ENCODE results near the gene SPTBN1. TPM values are rescaled to one million over a fixed set of nuclear protein-coding genes. Genes with fewer than 3 reads are reported as not detected.

Gene SPTBN1
- total and polyA plus RNA-seq, 3 donors from 2014 or later: 143 to 366 (median 278) TPM

DNA sequence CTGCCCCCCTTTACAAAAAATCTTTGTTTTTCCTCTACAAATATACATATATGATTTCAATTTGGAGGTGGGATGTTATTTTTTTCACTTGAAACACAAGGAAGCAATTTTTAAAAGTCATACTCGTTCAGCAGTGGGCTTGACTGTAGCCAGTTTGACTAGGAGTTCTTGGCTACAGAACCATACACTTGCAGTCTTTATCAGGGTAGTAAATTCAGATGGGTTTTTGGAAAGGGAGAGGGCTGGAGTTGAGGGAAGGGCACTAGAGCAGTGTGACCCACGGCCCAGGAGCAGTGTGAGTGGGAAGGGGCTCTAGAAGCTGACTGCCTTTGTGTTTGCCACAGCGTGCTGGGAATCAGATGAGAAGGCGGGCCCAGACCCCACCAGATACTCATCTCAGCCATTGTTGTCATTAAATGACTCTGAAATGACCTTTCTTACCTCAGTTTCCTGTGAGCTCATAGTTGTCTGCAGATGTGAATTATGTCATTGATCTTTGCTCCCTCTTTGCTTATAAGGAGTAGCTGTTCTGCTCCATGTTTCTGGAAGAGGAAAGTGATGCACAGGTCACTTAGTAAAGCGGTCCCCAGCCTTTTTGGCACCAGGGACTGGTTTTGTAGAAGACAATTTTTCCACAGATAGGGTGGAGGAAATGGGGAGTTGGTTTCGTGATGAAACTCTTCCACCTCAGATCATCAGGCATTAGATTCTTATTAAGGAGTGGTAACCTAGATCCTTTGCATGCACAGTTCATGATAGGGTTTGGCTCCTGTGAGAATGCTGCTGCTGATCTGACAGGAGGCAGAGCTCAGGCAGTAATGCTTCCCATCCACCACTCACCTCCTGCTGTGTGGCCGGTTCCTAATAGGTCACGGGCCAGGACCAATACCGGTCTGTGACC lies 116.8 kb downstream of the SPTBN1 start:
- Histone ChIP-seq H3K4me3 (no peak overlapping the region), H3K9me3 (no peaks in the 10 kb centered on the region), H3K36me3 (ENCODE audit: low read depth, missing control alignments) (no peaks in the 10 kb centered on the region), H3K4me1 (peaks cover 59% of the 10 kb centered on the region), H3K27ac (peak overlapping the region in 1 of 2 donors; percentile 3), H3K27me3 (no peaks in the 10 kb centered on the region)
- DNase-seq: no peak
- intact Hi-C loops (cut with DNase I; ENCODE audit: low total_unique reads): no loop called here
- TF ChIP-seq, protein P1, sequence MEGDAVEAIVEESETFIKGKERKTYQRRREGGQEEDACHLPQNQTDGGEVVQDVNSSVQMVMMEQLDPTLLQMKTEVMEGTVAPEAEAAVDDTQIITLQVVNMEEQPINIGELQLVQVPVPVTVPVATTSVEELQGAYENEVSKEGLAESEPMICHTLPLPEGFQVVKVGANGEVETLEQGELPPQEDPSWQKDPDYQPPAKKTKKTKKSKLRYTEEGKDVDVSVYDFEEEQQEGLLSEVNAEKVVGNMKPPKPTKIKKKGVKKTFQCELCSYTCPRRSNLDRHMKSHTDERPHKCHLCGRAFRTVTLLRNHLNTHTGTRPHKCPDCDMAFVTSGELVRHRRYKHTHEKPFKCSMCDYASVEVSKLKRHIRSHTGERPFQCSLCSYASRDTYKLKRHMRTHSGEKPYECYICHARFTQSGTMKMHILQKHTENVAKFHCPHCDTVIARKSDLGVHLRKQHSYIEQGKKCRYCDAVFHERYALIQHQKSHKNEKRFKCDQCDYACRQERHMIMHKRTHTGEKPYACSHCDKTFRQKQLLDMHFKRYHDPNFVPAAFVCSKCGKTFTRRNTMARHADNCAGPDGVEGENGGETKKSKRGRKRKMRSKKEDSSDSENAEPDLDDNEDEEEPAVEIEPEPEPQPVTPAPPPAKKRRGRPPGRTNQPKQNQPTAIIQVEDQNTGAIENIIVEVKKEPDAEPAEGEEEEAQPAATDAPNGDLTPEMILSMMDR (IDR thresholded peaks at IDR 0.05): no peak
- TF ChIP-seq POLR2A (IDR thresholded peaks at IDR 0.05): no peak
- WGBS, 2 donors: 68 to 72% methylated on average over 9 of the region's 9 CpGs

DNA sequence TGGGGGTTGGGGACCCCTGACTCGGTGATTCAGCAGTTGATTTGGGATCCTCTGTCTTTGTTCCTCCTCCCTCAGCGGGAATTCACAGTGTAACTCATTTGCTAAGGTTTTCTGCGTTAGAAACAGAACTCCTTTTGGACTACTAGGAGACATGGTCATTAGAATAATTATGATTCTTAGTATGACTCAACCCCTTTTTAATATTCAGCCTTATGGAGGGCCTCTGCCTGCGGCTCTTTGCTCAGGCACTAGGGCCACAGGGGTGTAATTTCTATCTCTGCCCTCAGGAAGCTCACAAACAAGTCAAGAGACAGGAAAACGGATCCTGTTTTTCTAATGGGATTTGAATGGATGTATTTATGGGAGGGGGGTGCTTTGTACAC lies 117.4 kb downstream of the SPTBN1 start:
- H3K4me1 ChIP-seq: peaks cover 60% of the 10 kb centered on the region
- H3K27me3 ChIP-seq: no peaks in the 10 kb centered on the region
- 82 to 85% methylated on average over 5 of the region's 5 CpGs for WGBS, 2 donors
- no peaks in the 10 kb centered on the region for H3K9me3 ChIP-seq
- DNase-seq: no peak
- H3K36me3 ChIP-seq (ENCODE audit: low read depth, missing control alignments): no peaks in the 10 kb centered on the region
- intact Hi-C loops (cut with DNase I; ENCODE audit: low total_unique reads): no loop called here
- no peak overlapping the region for H3K4me3 ChIP-seq
- peak overlapping the region in 1 of 2 donors; percentile 3 for H3K27ac ChIP-seq
- TF ChIP-seq, protein P1 (IDR thresholded peaks at IDR 0.05): no peak
- no peak for TF ChIP-seq POLR2A (IDR thresholded peaks at IDR 0.05)

DNA sequence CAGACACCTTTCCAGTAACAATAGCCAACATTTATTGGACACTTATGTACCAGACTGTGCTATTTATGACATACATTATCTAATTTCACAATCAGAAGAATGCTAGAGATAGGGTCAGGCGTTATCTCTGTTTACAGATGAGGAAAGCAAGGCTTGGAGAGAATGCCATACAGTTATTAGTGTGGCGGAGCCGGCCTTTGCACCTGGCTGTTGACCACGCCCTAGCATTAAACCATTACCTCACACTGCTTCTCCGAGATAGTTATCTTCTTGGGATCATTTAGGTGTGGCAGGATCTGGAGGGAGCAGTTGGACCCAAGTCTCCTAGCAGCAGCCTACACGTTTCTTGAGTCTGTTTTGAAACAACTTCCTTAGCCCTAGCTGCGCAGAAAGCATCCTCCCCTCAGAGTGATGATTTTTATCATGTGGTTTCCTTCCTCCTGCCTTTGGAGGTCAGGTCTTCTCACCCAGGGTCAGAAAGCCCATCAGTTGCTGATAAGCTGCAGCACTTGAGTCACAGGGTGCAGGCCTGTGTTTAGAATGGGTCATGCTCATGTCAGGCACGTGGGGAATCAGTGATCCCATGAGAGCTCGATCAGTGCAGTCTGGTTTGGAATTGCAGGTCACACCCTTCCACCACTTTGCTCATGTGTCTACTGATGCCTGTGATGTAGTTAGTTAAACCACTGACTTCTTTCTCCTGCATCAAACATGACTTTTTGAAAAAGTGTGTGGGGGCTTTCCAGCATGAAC lies 118.2 kb downstream of the SPTBN1 start:
- H3K4me1 ChIP-seq: peaks cover 60% of the 10 kb centered on the region
- intact Hi-C loops (cut with DNase I; ENCODE audit: low total_unique reads): no loop called here
- H3K27ac ChIP-seq: no peak overlapping the region
- no peak overlapping the region for H3K4me3 ChIP-seq
- no peaks in the 10 kb centered on the region for H3K27me3 ChIP-seq
- TF ChIP-seq, protein P1 (IDR thresholded peaks at IDR 0.05): no peak
- no peak for TF ChIP-seq POLR2A (IDR thresholded peaks at IDR 0.05)
- H3K9me3 ChIP-seq: no peaks in the 10 kb centered on the region
- H3K36me3 ChIP-seq (ENCODE audit: low read depth, missing control alignments): no peaks in the 10 kb centered on the region
- peak; percentile 35 for DNase-seq
- WGBS, 2 donors: 72 to 74% methylated on average over 9 of the region's 9 CpGs

DNA sequence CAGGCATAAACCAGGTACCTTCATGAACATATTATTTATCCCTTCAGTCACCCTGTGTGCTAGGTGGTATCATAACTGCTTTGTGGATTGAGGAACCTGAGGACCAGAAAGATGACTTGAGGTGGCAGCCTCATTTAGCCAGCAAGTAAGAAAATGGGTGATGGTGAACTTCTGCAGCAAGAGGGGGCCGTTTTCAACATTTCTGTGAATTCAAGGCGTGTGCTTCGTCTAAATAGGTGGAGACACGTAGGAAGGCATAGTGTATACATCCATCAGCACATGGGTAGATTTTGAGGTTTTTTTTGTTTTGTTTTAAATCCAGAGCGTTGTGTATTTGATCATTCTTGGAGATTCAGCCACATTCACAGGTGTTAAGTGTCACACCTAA lies 118.7 kb downstream of the SPTBN1 start:
- H3K9me3 ChIP-seq: no peaks in the 10 kb centered on the region
- no peak overlapping the region for H3K4me3 ChIP-seq
- 89 to 90% methylated on average over 5 of the region's 5 CpGs for WGBS, 2 donors
- no peak for DNase-seq
- H3K4me1 ChIP-seq: peaks cover 55% of the 10 kb centered on the region
- intact Hi-C loops (cut with DNase I; ENCODE audit: low total_unique reads): no loop called here
- H3K27me3 ChIP-seq: no peaks in the 10 kb centered on the region
- H3K36me3 ChIP-seq (ENCODE audit: low read depth, missing control alignments): no peaks in the 10 kb centered on the region
- TF ChIP-seq POLR2A (IDR thresholded peaks at IDR 0.05): no peak
- TF ChIP-seq, protein P1 (IDR thresholded peaks at IDR 0.05): no peak
- no peak overlapping the region for H3K27ac ChIP-seq
